ENCODE results near the gene XRCC4.

DNA sequence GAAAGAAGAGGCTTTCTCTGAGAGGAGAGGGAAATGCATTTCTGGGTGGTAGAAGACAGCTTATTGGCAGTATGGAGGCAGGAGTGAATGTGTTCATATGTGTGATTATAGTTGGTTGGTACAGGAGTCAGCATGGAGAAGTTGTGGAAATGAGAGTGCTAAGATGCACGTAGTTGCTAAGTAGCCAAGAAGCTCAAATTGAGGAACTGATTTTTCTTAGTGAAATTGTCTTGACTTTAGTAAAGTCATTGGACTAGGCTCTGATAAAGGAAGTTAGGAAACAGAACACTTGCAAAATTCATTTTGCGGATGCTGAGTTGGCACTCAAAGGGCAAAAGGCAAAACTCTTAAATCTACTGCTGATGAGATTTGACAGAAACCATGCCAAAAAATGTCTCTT lies 235.3 kb downstream of the XRCC4 start:
- TF ChIP-seq SP2 (tag by site-specific recombination; IDR thresholded peaks at IDR 0.05) (no peak), ZNF23 (tag by site-specific recombination; IDR thresholded peaks at IDR 0.05; ENCODE audit: borderline replicate concordance) (no peak), PRDM1 (tag by site-specific recombination; IDR thresholded peaks at IDR 0.05) (no peak), TCF7L2 (IDR thresholded peaks at IDR 0.05; ENCODE audit: borderline replicate concordance, low read depth, low read length) (no peak), SETDB1 (IDR thresholded peaks at IDR 0.05; ENCODE audit: insufficient read length, low read length) (no peak), INSM2 (tag by site-specific recombination; IDR thresholded peaks at IDR 0.05) (no peak)
- TF ChIP-seq, protein P1, sequence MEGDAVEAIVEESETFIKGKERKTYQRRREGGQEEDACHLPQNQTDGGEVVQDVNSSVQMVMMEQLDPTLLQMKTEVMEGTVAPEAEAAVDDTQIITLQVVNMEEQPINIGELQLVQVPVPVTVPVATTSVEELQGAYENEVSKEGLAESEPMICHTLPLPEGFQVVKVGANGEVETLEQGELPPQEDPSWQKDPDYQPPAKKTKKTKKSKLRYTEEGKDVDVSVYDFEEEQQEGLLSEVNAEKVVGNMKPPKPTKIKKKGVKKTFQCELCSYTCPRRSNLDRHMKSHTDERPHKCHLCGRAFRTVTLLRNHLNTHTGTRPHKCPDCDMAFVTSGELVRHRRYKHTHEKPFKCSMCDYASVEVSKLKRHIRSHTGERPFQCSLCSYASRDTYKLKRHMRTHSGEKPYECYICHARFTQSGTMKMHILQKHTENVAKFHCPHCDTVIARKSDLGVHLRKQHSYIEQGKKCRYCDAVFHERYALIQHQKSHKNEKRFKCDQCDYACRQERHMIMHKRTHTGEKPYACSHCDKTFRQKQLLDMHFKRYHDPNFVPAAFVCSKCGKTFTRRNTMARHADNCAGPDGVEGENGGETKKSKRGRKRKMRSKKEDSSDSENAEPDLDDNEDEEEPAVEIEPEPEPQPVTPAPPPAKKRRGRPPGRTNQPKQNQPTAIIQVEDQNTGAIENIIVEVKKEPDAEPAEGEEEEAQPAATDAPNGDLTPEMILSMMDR (tag by site-specific recombination; IDR thresholded peaks at IDR 0.05): no peak
- TF ChIP-seq, protein P2, sequence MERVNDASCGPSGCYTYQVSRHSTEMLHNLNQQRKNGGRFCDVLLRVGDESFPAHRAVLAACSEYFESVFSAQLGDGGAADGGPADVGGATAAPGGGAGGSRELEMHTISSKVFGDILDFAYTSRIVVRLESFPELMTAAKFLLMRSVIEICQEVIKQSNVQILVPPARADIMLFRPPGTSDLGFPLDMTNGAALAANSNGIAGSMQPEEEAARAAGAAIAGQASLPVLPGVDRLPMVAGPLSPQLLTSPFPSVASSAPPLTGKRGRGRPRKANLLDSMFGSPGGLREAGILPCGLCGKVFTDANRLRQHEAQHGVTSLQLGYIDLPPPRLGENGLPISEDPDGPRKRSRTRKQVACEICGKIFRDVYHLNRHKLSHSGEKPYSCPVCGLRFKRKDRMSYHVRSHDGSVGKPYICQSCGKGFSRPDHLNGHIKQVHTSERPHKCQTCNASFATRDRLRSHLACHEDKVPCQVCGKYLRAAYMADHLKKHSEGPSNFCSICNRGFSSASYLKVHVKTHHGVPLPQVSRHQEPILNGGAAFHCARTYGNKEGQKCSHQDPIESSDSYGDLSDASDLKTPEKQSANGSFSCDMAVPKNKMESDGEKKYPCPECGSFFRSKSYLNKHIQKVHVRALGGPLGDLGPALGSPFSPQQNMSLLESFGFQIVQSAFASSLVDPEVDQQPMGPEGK (tag by site-specific recombination; IDR thresholded peaks at IDR 0.05): no peak
- TF ChIP-seq, protein P3, sequence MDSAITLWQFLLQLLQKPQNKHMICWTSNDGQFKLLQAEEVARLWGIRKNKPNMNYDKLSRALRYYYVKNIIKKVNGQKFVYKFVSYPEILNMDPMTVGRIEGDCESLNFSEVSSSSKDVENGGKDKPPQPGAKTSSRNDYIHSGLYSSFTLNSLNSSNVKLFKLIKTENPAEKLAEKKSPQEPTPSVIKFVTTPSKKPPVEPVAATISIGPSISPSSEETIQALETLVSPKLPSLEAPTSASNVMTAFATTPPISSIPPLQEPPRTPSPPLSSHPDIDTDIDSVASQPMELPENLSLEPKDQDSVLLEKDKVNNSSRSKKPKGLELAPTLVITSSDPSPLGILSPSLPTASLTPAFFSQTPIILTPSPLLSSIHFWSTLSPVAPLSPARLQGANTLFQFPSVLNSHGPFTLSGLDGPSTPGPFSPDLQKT (IDR thresholded peaks at IDR 0.05; ENCODE audit: borderline replicate concordance, low read depth, low read length): no peak
